CD4-positive, alpha-beta T cell treated with Interleukin-4 for 1 hour (primary cell): ENCODE results near the gene BLOC1S3.

Experiments
- DNase-seq, 2 donors: peaks; one replicate each; pipeline ENCODE4 v3.0.0-alpha.2; 2020 to 2022

The BLOC1S3 gene

GRCh38 chr19:45146741-45147205, 31.8 kb upstream of the BLOC1S3 start:
- no peak for DNase-seq

GRCh38 chr19:45147835-45148676, 30.5 kb upstream of the BLOC1S3 start:
- DNase-seq: no peak

- no peak for DNase-seq
Measured at GRCh38 chr19:45149129-45149528, 29.5 kb upstream of the BLOC1S3 start.

DNA sequence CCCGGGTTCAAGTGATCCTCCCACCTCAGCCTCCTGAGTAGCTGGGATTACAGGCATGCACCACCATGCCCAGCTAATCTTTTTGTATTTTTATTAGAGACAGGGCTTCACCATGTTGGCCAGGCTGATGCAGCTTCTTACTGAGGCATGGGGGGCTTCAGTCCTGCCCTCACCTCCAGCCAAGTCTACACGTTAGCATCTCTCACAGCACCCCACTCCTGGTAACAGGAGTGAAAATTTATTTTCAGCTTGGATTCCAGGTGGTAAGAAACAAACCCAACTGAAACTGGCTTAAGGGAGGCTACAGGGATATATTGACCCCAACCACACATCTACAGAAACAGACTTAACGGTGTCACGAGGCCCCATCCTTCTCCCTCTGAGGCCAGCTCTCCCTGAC, 28.4 kb upstream of the BLOC1S3 start:
- no peak for DNase-seq

- no peak for DNase-seq
Measured at GRCh38 chr19:45150751-45151281, 27.8 kb upstream of the BLOC1S3 start.

DNA sequence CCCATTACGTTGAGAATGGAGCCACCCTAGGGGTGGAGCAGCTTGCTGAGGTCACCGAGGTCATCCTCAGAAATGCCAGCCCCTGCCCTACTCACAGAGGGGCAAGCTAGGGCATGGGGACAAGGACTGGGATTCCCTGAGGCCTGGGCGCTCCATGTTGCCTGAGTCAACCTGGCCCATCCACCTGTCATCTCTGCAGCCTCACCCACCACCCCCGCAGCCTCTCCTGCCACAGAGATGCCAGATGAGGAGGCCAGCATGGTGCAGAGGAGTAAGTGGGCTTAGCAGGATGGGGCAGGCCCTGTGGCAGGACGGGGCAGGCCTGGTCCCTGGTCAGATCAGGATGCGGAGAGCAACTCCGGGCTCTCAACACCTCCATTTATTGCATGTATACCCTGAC, 27.3 kb upstream of the BLOC1S3 start:
- no peak for DNase-seq

DNA sequence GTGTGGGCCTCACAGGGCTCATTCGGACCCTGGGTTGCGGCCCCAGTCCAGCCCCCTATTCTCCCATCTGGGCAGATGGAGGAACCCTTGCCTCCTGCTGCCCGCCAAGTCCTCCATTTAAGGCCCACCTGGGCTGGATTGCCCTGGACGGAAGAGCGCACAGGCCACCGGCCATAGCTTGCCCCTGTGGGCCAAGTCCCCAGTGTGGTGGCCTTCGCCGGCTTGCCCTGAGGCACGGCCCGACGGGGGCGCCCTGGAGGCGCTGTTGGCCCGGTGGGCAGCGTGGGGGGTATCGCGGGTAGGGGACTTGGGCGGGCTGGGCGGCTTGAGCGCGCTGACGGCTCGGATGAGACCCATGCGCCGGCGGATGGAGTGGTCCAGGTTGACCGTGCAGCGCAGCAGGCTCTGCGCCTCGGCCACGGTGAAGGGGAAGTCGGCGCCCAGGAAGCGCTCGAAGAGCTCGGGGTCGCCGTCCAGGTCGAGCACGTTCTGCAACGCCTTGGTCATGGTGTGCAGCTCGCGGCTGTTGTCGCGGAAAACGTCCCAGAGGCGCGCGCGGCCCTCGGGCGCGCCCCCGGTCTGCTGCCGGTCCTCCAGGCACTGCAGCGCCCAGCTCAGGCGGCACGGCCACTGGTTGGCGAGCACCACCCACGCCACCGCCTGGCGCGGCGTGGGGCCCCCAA, 26.6 kb upstream of the BLOC1S3 start:
- DNase-seq: no peak

DNA sequence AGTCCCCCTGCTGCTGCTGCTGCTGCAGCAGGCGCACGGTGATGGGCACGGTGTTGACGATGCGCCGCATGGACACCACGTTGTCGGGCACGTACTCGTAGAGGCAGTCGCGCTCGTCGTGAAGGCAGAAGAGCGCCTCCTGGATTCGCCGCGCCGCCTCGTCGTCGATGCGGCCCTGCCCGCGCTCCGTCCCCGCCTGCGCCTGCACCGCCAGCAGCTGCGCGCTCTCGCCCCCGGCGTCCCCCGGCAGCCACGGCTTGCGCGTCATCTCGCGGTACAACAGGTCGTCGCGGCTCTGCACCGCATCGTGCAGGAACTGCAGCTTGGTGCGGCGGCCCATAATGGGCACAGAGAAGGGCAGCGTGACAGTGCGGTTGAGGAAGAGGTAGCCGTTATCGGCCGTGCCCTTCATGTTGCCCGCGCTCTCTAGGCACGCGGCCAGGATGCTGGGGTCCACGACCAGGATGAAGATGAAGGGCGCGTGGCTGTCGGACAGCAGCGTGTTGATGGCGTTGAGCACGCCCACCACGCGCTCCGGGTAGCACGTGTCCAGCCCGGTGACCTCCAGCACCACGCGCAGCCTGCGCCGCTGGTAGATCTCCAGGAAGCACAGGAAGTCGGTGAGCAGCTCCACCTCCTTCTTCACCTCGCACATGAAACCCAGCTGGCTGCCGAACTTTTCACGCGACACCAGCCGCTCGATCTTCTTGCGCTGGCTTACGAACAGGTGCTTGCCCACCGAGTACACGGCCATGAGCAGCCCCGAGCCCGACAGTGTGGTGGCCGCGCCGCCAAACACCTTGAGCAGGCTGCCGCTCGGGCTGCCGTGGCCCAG, 25.9 kb upstream of the BLOC1S3 start:
- peak; percentile 41 to 60 for DNase-seq

DNA sequence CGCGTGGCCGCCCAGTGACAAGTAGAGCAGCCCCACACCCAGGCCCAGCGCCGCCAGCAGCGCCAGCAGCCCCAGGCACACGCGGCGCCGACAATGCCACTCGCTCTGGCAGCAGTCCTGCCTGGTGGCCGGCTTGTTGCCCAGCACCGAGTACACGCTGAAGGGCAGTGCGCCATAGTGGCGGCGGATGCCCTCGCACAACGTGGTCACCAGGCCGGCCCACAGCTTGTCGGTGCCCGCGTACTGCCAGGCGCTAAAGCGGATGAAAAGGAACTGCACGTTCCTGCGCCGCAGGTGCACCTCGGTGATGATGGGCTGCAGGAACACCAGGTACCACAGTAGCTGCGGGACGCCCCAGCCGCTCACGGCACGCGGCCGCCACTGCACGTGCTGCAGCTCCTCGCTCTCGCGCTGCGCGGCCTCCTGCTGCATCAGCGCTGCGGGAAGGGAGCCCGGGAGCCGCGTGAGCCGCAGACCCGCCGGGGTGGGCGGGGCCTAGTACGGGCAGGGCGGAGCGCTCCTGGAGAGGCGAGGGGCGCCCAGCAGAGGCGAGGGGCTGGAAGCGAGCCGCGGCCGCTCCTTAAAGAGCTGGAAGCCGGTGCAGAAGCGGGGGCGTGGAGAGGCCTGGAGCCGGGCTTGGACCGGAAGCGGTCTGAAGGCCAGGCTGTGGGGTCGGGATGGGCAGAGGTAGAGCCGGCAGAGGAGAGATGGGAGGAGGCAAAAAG, 25.1 kb upstream of the BLOC1S3 start:
- peak; percentile 33 for DNase-seq

GRCh38 chr19:45154064-45154827, 24.3 kb upstream of the BLOC1S3 start:
- no peak for DNase-seq

GRCh38 chr19:45156011-45156630, 22.5 kb upstream of the BLOC1S3 start:
- DNase-seq: no peak

GRCh38 chr19:45156751-45157150, 21.8 kb upstream of the BLOC1S3 start:
- no peak for DNase-seq

DNA sequence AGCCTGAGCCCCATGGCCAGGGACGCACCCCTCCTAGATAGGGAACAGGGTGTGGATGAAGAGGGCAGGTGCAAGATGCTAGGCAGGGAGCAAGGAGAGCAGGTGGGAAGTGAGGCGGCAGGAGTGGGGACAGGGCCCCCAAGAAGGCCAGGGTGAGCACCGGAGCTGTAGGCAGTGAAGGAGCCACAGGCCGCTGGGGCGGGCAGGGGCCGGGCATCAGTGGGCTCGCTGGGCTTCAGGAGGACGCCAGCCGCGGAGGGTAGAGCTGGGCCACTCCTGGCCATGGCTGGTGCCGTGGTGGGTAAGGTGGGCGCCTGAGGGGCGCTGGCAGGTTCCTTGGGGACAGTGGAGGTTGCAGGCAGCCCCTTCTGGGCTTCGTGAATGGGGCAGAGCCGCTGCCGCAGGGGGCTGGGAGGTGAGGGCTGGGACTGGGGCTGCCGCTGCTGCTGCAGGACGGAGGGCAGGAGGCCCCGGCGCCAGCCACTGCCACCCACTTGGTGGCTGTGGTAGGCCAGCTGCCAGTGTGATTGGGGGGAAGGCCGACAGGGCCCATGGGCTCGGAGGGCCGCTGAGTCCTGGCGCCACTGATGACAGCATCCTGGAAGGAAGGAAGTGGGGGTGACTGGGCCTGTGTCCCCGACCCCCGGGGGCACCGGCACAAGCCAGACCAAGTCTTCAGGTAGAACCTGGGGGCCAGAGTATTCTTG, 19.9 kb upstream of the BLOC1S3 start:
- no peak for DNase-seq

- DNase-seq: no peak
Measured at GRCh38 chr19:45159210-45159970, 19.2 kb upstream of the BLOC1S3 start.

GRCh38 chr19:45159971-45160324, 18.6 kb upstream of the BLOC1S3 start:
- DNase-seq: no peak

- no peak for DNase-seq
Measured at GRCh38 chr19:45160870-45161737, 17.5 kb upstream of the BLOC1S3 start, which contains the start of gene NKPD1. Gene NKPD1 (minus strand): TSS chr19:45160982. CDS start chr19:45160150, 832 bp downstream.

GRCh38 chr19:45161738-45162607, 16.6 kb upstream of the BLOC1S3 start:
- DNase-seq: no peak
